HG02763 (cell line): Measurements from ENCODE around the gene GRM8.

ENCODE experiments used
- ATAC-seq: cut with Tn5 transposase; IDR thresholded peaks from one replicate; pipeline ENCODE4 v1.9.1; 2021; ENCODE audit warnings: mild to moderate bottlenecking, moderate library complexity; ENCODE audit not compliant: unreplicated experiment

The GRM8 gene

DNA sequence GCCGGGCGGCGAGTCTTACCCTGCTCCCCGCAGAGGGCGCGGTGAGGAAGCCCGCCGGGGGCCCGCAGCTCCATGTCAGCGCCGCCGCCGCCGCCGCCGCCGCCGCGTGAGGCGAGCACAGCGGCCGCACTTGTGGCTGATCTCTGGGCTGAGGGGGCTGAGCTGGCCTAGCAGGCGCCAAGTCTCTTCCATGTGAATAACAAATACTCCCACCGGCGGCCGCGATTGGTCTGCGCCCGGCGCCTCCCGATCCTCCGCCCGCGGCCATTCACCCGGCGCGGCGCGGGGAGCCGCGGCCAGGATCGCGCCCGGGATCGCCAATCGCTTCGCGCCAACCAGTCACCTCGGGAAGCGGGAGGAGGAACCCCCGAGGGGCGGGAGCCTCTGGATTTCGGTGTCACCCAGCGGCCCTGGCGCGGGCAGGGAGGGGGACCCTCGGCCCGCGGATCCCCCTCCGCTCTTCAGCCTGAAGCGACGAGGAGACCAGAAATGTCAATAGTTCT, at the start of gene GRM8:
Gene GRM8 (minus strand): TSS at position 164 of the 503 bp plus-strand sequence.
- peak; percentile 6 for ATAC-seq

DNA sequence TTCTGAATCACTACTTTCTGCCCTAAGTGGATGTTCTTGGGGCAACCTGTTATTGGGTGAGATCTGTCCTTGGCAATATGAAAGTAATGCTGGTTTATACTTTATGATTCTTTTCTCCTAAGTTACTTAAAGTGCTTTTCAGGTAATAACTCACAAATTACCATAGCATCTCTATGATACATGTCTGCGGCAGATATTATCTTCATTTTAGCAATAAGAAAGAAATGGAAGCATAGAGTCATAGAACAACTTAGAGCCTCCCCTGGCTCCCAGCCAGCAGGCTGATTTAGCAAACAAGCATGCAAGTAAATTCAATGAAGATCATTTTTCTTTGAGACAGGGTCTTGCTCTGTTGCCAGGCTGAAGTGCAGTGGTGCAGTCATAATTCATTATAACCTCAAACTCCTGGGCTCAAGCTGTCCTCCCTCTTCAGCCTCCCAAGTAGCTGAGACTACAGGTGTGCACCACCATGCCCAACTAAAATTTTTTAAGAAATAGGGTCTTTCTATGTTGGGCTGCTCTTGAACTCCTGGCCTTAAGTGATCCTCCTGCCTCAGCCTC, 38.1 kb upstream of the GRM8 start:
- no peak for ATAC-seq

DNA sequence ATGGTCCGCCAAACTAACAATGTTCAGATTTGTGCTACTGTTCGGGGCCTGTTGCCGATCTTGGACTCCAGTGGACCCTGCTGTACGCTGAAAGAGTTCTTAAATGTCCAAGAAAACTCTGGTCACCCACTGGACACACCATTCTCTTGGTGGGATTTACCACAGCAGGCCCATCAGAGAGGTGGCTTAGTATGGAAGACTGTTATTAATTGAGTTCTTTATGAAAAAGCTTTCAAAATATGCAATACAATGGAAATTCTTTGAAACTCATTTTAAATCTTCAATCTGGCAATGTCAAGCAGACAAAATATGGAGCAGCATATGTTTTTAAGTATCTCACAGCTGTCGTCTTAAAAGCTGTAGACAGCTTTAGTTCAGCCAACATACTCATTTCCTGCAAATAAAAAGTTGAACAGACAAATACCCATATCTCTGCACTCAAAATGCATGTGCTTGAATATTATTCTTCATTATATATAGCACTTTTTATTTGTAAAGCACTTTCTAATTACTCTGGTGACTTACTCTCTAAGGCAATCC, 37.4 kb upstream of the GRM8 start:
- ATAC-seq: no peak

DNA sequence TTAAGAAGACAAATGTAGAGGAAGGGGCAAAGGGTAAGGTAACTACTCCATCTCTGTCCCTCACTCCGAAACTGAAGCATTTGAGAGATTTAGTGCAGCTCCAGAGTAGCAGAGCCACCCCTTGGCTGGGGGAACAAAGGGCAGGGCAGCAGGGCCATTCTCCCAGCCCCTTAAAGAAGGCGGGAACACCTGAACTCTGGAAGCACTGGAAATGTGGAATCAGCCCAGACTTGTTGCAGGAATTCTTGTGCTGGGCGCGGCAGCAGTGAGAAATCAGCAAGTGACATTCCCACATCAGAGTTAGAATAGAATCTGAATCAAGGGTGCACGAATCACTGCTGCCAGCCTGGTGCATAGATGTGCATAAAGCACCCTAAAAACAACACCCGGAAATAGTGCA, 34.4 kb upstream of the GRM8 start:
- ATAC-seq: no peak

DNA sequence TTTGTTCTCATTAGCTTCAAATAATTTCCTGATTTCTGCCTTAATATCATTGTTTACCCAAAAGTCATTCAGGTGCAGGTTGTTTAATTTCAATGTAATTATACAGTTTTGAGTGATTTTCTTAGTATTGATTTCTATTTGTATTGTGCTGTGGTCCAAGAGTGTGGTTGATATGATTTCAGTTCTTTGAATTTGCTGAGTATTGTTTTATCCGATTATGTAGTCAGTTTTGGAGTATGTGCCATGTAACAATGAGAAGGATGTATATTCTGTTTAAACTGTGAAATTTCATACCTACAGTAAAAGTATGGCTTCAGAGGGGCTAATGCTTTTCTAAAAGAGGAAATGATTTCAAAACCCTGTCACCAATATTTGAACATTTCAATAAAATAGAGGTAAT, 17.4 kb upstream of the GRM8 start:
- ATAC-seq: no peak

DNA sequence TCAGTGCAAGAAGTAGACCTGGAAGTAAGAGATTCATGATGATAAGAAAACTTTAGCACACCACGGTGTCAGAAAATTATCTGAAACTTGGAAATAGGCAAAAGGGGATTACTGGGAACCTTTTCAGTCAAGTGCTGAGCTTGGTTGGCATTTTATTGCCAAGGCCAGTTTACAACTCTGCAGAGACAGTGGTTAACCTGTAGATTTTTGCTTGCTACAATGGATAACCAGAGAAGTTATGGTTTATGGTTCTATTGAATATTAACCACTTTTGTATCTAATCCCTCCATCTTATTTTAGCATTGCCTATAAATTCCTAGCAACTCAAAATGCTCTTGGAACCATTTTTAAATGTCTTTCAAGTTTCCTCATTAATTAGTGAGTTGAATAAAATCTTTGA, 13.3 kb upstream of the GRM8 start:
- no peak for ATAC-seq

DNA sequence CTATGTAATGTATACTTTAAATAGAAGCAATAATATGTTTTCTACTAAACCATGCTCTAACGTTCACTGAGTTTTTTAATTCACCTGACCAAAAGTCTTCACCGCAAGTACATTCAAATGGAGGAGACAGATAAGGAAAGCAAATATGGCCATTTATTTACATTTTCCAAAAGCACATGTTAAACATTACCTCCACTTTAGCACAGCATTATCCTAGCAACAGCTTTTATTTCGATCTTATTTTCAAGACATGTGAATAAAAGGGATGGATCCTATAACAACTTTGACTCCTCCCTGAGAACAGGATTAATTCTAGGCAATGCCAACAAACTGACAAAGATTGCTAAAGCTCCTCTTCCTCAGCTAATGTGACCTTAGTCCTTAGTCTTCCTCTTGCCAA, 11.5 kb upstream of the GRM8 start:
- no peak for ATAC-seq

DNA sequence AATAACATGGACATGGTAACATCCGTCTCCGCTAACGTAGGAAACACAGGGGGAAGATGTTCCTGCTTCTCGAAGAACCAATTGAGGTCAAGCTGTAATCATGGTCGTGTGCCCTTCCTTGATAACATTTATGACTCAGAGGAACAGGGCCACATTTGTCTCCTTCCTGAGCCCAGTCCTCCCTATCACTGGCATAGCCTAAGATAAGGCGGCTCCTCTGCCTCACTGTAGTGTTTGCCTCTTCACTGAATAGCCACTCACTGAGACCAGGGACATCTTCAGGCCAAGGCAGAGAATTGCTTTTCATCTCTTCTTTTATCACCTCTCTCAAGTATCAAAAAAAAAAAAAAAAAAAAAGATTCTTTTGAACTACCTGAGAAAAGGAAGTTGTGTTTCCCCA, 5.4 kb upstream of the GRM8 start:
- ATAC-seq: no peak

DNA sequence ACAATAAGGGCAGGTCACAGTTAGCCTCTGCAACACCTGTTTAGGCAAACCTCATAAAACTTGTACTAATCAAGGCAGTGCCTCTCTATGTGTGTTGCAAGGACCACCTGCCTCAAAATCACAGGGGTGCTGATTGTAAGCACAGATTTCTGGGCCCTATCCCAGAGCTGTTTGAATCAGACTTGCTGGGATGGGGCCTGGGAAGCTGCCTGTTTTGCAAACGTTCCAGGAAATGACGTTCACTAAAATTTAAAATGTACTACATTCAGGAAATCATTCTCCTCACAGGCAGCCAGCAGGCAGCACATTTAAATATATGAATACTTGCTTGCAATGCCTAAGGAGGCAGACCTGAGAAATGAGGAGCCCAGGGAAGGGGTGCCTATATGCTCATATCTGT, 4.3 kb upstream of the GRM8 start:
- no peak for ATAC-seq

DNA sequence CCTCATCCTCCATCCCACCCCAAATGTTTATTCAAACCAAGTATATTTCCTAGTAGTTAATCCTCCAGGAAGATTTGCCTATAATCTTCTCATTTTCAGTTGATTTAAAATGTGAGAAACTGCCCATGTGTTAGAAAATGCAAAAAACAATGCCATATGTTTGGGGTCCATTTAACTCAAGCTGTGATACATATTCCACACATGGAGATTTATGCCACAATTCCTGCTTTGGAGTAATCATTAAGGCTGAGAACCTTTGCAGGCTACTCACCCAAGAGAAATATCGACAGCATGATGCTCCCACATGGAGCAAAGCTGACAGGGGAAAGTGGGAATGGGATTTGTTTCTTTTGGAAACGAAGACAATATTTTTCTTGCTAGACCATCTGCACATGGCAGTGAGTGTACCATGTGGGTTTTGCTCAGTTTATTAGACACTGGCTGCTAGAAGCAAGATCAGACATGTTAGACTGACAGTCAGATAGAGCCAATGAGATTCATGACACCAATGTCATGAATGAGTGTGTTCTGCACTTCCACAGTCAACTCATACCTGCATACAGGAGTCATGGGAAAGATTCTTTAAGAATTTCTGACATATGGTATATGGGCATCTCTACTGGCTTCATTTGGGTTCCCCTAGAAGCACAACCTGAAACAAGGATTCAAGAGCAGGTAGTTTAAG, 3.4 kb upstream of the GRM8 start:
- ATAC-seq: no peak

DNA sequence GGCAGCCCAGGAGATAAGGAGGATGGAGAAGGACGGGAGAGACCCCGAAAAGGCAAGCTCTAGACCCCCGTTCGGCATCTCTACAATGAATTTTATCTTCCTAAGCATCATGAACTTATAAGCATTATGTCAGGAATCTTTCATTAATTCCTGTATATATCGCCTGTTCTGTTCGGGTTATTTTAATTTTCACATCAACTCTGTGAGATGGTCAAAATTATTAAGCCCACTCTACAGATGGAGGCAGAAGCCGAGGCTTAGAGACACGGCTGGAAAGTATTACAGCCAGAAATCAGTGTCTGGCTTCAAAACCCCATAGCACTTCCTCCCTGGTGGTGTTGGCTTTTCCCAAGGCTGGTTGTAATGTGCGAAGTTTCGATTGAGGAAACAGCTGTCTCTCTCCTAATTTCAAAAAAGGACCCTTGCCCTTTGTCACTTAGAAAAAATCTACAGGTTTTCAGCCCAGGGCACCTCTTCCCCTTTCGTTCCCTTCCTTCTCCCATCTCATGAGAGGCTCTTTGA, 1.5 kb upstream of the GRM8 start:
- no peak for ATAC-seq

DNA sequence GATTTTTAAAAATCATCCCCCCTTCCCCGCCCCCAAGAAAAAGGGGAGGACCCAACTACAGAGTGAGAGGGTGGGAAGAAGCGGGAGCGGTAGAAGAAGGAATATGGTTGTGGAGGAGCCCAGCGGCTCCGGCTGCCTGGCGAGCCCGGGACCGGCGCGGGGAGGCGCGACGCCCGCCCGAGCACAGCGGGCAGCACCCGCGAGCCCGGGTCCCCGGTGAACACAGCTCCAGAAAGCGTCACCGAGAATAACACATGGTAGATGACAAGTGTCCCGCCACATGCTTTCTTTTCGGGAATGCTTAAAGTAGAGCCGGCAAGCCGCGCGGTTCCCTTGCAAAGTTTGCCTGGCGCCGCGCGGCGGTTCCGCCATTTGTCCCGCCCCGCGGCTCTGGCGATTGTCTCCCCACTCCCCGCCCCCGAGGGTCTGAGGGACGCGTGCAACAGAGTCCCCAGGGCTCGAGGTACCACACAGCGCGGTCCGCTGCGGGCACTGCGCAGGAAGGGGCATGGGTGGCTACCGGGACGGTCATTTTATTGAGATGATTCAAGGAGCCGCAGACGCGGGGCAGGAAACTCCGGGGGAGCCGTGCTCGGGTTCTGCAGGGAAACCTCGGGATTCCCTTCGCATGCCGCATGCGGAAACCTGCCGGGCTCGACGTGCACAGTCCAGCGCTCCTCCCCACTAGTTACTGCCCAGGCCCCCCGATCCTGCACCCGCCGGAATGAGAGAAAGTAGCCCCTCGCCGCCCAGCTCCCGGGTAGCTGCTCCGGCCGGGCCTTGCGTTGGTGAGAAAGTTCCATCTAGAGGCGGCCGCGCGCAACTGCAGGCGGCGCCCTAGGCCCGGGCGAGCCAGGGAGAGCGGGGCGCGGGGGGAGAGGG, 781 bp upstream of the GRM8 start:
- peak; percentile 80 for ATAC-seq

DNA sequence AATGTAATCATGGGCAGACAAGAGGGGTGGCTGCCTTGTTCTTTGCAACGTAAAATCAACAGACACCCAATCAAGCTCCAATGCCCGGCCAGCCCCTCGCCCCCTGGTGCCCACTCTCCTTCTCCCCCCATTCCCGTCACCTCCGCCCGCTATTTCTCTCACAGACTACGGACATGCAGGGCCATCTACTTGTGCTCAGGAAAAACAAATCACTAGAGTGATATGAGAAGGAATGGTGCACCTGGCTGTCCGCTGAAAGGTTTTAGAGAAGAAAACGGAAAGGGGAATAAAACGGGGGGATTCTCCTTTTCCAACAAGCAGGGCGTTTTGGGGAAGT, 396 bp downstream of the GRM8 start:
- no peak for ATAC-seq

DNA sequence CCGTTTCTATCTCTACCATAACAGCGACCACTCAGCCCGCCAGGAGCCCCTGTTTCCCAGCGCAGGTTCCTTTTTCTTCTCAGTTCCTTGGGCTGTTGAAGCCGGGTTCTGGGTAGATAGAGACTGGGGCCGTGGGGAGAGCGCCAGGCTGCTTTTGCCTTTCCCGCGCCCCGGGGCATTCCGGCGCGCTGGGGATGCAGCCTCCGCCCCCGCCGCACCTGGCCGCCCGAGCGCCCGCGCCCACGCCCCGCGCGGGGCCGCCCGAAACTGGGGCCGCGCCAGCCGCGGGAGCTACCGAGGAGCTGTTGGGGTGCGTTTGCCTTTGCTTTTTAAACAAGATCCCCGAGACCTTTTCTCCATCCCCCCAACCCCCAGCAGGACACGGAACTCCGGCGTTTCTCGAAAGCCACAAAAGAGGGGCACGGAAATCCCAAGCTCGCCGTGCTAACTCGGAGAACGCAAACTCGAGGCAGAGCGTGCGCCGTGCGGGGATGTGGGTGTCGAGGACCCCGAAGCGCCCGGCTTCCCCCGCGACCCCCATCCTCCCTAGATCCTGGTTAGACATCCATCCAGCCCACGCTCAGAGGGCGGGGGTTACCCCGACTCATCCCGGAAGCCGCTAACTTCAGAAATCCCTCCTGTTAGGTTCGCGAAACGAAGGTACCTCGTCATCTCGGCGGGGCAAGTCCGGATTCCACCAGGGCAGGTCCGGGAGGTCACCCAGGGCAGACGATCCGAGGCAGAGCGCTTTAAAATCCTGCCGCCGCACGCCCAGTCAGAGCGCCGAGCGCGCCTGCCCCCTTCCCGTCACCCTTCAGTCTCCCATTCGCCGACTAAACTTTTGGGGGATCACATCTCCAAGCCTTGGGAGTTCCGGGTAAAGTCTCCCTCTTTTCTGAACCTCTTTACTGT, 1.0 kb downstream of the GRM8 start:
- peak; percentile 23 for ATAC-seq

DNA sequence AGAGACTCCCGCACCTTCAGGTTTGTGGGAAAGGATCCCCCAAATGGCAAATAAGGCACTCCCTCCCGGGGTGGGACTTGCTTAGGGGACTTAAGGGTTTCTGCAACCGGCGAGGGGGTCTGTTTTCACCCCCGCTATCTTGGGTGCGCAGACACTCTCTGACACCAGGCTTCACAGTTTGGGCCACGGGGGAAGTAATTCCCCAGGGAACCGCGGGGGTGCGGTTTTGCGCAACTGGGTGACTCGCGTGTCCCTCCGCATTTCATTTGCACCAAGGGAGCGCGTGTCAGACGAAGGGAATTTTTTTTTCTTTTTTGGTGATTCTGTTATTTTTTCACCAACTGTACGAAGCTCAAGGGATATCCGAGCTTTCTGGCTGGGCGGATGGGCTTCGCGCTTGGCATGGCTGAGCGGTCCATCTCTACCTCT, 1.7 kb downstream of the GRM8 start:
- ATAC-seq: no peak

DNA sequence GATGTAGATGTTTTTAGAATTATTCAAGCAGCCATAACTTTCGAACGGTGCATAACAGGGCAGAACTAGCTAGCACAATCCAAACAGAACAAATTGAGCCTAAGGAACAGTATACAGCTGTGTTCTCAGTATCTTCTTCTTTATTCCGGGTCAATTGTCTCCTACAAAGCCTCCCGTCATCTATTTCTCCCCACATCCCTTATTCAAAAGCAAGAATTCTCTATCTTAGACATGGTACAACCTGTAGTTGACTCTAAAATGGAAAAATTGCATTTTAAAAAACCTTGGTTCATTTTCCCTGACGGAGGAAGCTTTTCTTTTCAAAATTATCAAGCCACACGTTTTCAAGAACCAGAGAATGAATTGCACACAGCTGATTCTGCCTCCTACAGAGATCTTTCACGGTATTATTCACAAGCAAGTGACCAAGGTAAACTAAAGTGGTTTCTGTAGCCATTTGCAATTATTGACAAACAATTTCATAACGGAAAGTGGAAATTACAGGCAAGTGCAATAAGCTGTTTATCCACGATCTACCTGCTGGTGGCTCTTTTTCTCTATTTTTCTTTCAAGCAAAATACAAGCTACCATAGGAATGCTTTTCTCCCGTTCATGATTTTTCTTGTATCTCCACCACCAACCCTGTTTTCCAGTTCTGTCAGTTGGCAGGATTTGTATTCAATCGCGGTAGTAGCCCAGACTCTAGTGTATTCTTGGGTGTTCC, 2.3 kb downstream of the GRM8 start:
- ATAC-seq: no peak

DNA sequence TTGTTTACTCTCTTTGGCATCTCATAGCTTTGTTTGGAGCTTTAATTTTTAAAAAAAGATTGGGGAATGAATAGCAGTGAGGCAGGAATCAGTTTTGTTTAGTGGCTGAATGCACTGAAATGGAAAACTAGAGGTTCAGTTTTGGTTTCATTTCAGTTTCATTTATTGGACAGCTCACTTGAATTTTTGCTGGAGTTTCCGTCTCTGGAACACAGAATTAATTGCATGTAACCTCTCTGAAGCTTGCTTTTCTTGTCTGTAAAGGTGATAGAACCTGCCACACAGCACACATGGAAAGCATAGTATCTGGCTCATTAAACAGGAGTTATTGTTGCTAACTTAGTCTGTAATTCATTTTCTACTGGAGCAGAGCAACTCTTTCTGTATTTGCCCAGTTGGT, 7.1 kb downstream of the GRM8 start:
- ATAC-seq: no peak

DNA sequence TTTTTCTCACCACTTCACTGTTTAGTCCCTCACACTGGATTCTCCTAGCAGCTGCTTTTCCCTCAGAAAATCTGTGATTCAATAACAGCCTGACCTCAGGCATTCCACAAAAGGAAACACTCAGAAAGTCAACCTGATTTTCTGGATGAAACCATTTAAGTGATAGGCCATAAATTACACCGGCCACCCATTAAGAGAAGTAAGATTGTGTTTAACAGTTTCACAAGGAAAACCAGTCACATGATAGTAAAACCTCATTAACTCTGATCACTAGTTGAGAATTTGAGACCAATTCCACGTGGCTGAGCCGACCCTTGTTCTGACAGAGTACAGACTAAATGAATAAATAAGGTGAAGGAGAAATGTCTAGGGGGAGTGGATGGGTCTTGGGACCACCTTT, 7.7 kb downstream of the GRM8 start:
- no peak for ATAC-seq

DNA sequence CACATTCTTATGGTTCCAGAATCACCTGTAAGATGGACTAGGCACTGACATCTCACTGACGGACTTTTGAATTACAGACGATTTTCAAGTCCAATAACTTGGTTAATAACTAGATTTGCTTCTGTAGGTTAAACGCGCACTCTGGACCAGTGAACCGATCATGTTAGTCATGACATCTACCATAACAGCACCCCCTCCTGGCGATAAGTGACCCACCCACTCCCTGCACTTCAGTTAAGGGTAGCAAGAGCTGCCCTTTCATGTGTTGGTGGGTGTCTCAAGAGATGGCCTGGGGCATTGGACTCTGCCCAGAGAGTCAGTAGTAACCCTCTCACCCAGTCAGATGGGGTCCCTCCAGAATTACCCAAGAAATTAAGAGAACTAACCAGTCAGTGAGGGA, 12.9 kb downstream of the GRM8 start:
- ATAC-seq: no peak

DNA sequence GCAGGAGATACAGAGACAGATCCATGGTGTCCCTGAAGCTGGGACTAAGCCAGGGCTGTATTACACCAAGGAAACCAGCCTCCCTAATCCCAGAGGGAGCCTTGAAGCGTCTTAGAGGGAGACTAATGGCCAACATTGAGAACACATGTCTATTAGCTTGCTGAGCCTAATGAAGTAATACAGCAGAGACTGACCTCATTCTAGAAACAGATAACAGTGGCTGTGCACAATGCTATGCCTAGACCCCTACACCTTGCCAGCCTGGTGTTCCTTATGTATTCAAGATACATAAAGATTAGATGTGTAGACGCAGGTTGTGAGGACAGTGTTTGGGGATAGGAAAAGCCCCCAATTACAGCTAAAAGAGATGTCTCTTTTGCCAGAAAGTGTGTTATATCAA, 19.1 kb downstream of the GRM8 start:
- ATAC-seq: no peak
